Ovary (tissue), 10 donors: ENCODE measurements around the gene S100A16. TPM values are rescaled to one million over a fixed set of nuclear protein-coding genes. Genes with fewer than 3 reads are reported as not detected.

Experiments
- DNase-seq, 5 donors: peaks; one replicate each; pipeline ENCODE4 v3.0.0-alpha.2; 2019 to 2020
- H3K27ac ChIP-seq, 2 donors: fragments of 200-600 bp; one replicate each; pipeline versions ENCODE4 v1.5.1 to v1.8.0; 2019 to 2022
- H3K27me3 ChIP-seq: fragments of 200-600 bp; one replicate; pipeline ENCODE4 v1.8.0; 2022
- H3K36me3 ChIP-seq: fragments of 200-600 bp; sonication (generic); one replicate; pipeline ENCODE4 v1.5.1; 2019
- H3K4me1 ChIP-seq: one replicate; pipeline ENCODE4 v1.8.1; 2013; ENCODE audit warnings: mild to moderate bottlenecking, moderate library complexity; ENCODE audit not compliant: insufficient read depth
- H3K4me3 ChIP-seq: fragments of 200-600 bp; sonication (generic); one replicate; pipeline ENCODE4 v1.5.1; 2017
- H3K9me3 ChIP-seq, 2 donors: fragments of 200-600 bp in 1 of 2; sonication (generic) in 1 of 2; one replicate each; pipeline versions ENCODE4 v1.5.1 to v1.8.1; 2013 to 2019; ENCODE audit warnings: mild to moderate bottlenecking in 1 of 2, moderate library complexity in 1 of 2
- CTCF ChIP-seq, 3 donors: fragments of 450-650 bp in 2 of 3; fragments of 200-600 bp in 1 of 3; IDR thresholded peaks; one replicate each; pipeline versions ENCODE4 v1.5.1 to v1.8.0; 2016 to 2022; ENCODE audit warnings: antibody characterized with exemption in 3 of 3, mild to moderate bottlenecking in 1 of 3
- EP300 ChIP-seq: sonication (generic); formaldehyde crosslinking; IDR thresholded peaks from one replicate; pipeline ENCODE4 v1.6.1; 2017; ENCODE audit warnings: antibody characterized with exemption
- POLR2A ChIP-seq: fragments of 450-650 bp; IDR thresholded peaks from one replicate; pipeline ENCODE4 v1.6.1; 2017; ENCODE audit warnings: antibody characterized with exemption, mild to moderate bottlenecking, moderate library complexity
- WGBS, 3 donors: extraction: QIAGEN DNeasy Blood & Tissue Kit in 1 of 3; methylation state at CpG; one replicate each; pipeline versions ENCODE4 v1.1.5 to v1.1.7; 2013 to 2017; 5-methylcytosine and 5-hydroxymethylcytosine counted together
- intact Hi-C, 4 donors: fragments of 100-400 bp; cut with DNase I; formaldehyde crosslinking; loops; one replicate each; pipeline versions ENCODE4 v1.11.0 to v1.15.1; 2022 to 2023
- long read RNA-seq, 3 donors: library from polyadenylated mRNA in 2 of 3; unstranded in 2 of 3; transcript quantifications; one replicate each; pipeline ENCODE4 v2.0.0 and lab custom pipeline, GENCODE V29; 2021 to 2026
- polyA plus RNA-seq, 2 donors: library from polyadenylated mRNA; stranded (reverse); fragments of 200-250 nt in 1 of 2; fragments of 350-450 nt in 1 of 2; fragmentation: Illumina TruSeq in 1 of 2; extraction: RNeasy Lipid Tissue Mini Kit (QIAGEN cat#74804) in 1 of 2; gene quantifications; one replicate each; pipeline ENCODE4 v1.2.3, GENCODE V29; 2013 to 2014
- total RNA-seq, 7 donors: library from RNA; depleted of rRNA in 2 of 7; stranded (reverse); fragments of >200 nt in 2 of 7; fragmentation: NEBNext Ultra II Directional in 3 of 7; extraction: Animal tissue kit (Norgen Biotek cat#: 25700) in 3 of 7; gene quantifications; one replicate each; pipeline versions ENCODE4 v1.1.0 to v1.2.4, GENCODE V29; 2016 to 2023
- donor health status: DM: no; HTN: no; CAD: no; lungs with moderate emphysema.
- donor health status: DM: no; HTN: no; CAD: no.
- donor health status: Bipolar disorder and iron deficiency.
- donor health status: DM: yes; HTN: yes; CAD: no.
- donor health status: DM: no; HTN: no; CAD: no.
- donor health status: DM: yes; HTN: yes; CAD: no.

The S100A16 gene
- total RNA-seq (100 to 1,000 TPM in 2 of 7 donors, 10 to 100 TPM in 5; 40.7 to 110 (median 67.3) TPM), polyA plus RNA-seq (100 to 1,000 TPM; 117 to 200 TPM)
- long read RNA-seq, donor 1, transcript S100A16-203 (3 exons, 956 nt), result minor isoform, 22 of 206 reads
- long read RNA-seq, donor 1, transcript S100A16-204 (3 exons, 1,118 nt), result major isoform, 168 of 206 reads
- long read RNA-seq, donor 1, partial matches to known transcripts, result 4 of 206 reads
- long read RNA-seq, donor 1, other reads (novel, unspliced or antisense), result 11 of 206 reads
- long read RNA-seq, donor 2, transcript S100A16-204 (3 exons, 1,118 nt), result major isoform, 22 of 31 reads
- long read RNA-seq, donor 2, transcript S100A16-203 (3 exons, 956 nt), result minor isoform, 9 of 31 reads
- long read RNA-seq, donor 2, partial matches to known transcripts, result 0 of 31 reads
- long read RNA-seq, donor 2, other reads (novel, unspliced or antisense), result 0 of 31 reads
- long read RNA-seq, donor 3, transcript S100A16-203 (3 exons, 956 nt), result minor isoform, 9 of 90 reads
- long read RNA-seq, donor 3, transcript S100A16-204 (3 exons, 1,118 nt), result major isoform, 78 of 90 reads
- long read RNA-seq, donor 3, partial matches to known transcripts, result 1 of 90 reads
- long read RNA-seq, donor 3, other reads (novel, unspliced or antisense), result 2 of 90 reads

DNA sequence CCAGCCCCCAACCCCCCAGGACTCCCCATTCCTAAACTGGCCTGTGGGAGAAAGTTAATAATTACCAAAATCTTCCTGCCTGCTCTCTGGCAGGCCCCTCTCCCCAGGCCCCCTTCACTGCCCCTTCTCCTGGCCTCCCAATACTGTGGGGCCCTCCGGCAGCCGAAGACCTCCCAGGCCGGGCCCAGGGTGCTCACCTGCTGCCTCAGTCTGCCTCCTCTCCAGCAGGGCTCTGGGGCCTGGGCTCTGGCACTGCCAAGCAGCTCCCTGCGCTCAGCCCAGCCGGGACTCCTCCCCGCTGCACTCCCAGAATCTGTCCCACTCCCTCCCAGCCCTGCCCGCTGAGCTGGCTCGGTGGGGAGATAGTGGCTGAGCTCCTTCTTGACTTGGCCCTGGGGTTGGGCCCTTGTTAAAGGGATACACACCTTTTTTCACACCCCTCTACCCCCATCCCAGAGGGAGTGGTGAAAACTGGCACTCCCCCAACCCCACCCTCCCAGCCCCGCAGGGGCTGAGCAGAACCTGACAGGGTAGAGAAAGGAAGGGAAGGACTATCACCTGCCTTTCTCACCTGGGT, at the start of gene S100A16:
TSS of gene S100A16 (minus strand) at position 383 of the 577 bp plus-strand sequence. CDS start 4,986 bp downstream, outside the sequence.
- WGBS, 3 donors, result 1 to 27% (median 6%) methylated on average over 9 of the region's 9 CpGs
- intact Hi-C loops, result loop anchor here in 1 of 4 donors (2.0 kb wide), 1 partner anchor 60 kb away; no protein-coding TSS in a partner anchor

GRCh38 chr1:153662269-153662668, 49.3 kb upstream of the S100A16 start:
- Histone ChIP-seq H3K27me3 (no peaks in the 10 kb centered on the region), H3K4me1 (peaks cover 2% of the 10 kb centered on the region), H3K36me3 (no peaks in the 10 kb centered on the region), H3K27ac (no peak overlapping the region), H3K4me3 (no peak overlapping the region), H3K9me3 (no peaks in the 10 kb centered on the region)
- 35 to 49% (median 45%) methylated on average over 2 of the region's 2 CpGs for WGBS, 3 donors
- DNase-seq, result no peak
- TF ChIP-seq CTCF (IDR thresholded peaks at IDR 0.05) (no peak), EP300 (no peak), POLR2A (no peak)
- intact Hi-C loops, result loop anchor here in 1 of 4 donors (10.0 kb wide), 1 partner anchor 147 kb away; no protein-coding TSS in a partner anchor

More for the DNA sequence above, at the start of gene S100A16:
- Histone ChIP-seq H3K9me3 (no peaks in the 10 kb centered on the region), H3K27me3 (no peaks in the 10 kb centered on the region), H3K4me3 (peak within 1 kb of the TSS; percentile 74), H3K36me3 (no peaks in the 10 kb centered on the region), H3K4me1 (peaks cover 36% of the 10 kb centered on the region), H3K27ac (peak within 1 kb of the TSS; percentile 84 to 93)
- DNase-seq, result peak; percentile 81 to 86 (median 82)
- no peak for TF ChIP-seq CTCF (IDR thresholded peaks at IDR 0.05)
- no peak for TF ChIP-seq EP300
- TF ChIP-seq POLR2A, result peak; percentile 76

DNA sequence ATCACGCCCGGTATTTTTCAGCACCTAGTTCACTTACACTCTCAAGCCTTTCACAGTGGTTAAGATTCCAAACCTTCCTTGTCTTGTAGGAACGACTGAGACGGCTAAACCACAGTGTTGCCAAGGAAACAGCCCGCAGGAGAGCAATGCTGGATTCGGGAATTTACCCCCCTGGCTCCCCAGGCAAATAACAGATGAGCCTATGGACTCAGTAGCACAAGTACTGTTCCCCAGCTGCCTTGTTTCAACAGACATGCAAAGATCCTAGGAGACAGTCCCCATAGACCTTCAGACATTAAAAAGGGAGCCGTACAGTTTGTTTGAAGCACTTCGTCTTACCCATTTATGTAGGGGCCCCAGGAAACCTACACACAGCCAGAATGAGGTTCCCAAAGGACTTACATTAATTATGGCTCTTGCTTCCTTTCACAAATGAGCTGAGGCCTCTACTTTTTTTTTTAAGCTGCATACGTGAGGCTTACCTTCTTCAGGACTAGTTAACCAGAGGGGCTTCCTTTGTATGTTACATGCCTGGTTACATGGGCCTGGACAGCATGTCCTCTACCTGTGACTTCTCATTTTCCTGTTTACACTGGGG, 48.3 kb upstream of the S100A16 start:
- 53 to 58% (median 57%) methylated on average over 9 of the region's 9 CpGs for WGBS, 3 donors
- Histone ChIP-seq H3K27me3 (no peaks in the 10 kb centered on the region), H3K27ac (no peak overlapping the region)

More for the DNA sequence above, 48.3 kb upstream of the S100A16 start:
- peaks cover 2% of the 10 kb centered on the region for H3K4me1 ChIP-seq
- TF ChIP-seq EP300 (no peak), POLR2A (no peak), CTCF (IDR thresholded peaks at IDR 0.05) (no peak)
- H3K4me3 ChIP-seq, result no peak overlapping the region
- no peaks in the 10 kb centered on the region for H3K9me3 ChIP-seq
- peak in 2 of 5 donors; percentile 7 to 14 for DNase-seq
- no peaks in the 10 kb centered on the region for H3K36me3 ChIP-seq
- intact Hi-C loops, result loop anchor here in 1 of 4 donors (10.0 kb wide), 1 partner anchor 146 kb away; no protein-coding TSS in a partner anchor
